Tibial artery (tissue), 4 donors: ENCODE measurements around the gene CACNA1B.

ENCODE experiments used
- DNase-seq, 2 donors: peaks; one replicate each; pipeline ENCODE4 v3.0.0-alpha.2; 2019
- H3K27ac ChIP-seq, 2 donors: fragments of 200-600 bp; sonication (generic) in 1 of 2; 1 replicate in 1 of 2; 2 replicates in 1 of 2; pipeline ENCODE4 v1.5.1; 2018 to 2019; ENCODE audit warnings: mild to moderate bottlenecking in 1 of 2
- H3K27me3 ChIP-seq, 2 donors: fragments of 200-600 bp; sonication (generic) in 1 of 2; one replicate each; pipeline versions ENCODE4 v1.5.1 to v1.6.0; 2016 to 2019
- H3K36me3 ChIP-seq, 3 donors: fragments of 200-600 bp; sonication (generic) in 2 of 3; one replicate each; pipeline ENCODE4 v1.5.1; 2016 to 2019; ENCODE audit warnings: mild to moderate bottlenecking in 2 of 3
- H3K4me1 ChIP-seq, 4 donors: fragments of 200-600 bp; sonication (generic) in 2 of 4; 1 replicate in 3 of 4; 2 replicates in 1 of 4; pipeline ENCODE4 v1.5.1; 2016 to 2019
- H3K4me3 ChIP-seq, 2 donors: fragments of 200-600 bp; sonication (generic) in 1 of 2; 1 replicate in 1 of 2; 2 replicates in 1 of 2; pipeline ENCODE4 v1.5.1; 2018 to 2019; ENCODE audit warnings: mild to moderate bottlenecking in 2 of 2
- H3K9me3 ChIP-seq, 3 donors: fragments of 200-600 bp; sonication (generic) in 1 of 3; one replicate each; pipeline ENCODE4 v1.5.1; 2016 to 2019
- intact Hi-C: fragments of 100-400 bp; cut with DNase I; formaldehyde crosslinking; loops from one replicate; pipeline ENCODE4 v1.15.0; 2023; ENCODE audit warnings: low total_unique reads
- TF ChIP-seq, protein P1 (sequence below), 2 experiments: fragments of 200-600 bp in 1 of 2; fragments of 450-650 bp in 1 of 2; IDR thresholded peaks; one replicate each; pipeline ENCODE4 v1.5.1; 2017 to 2019; ENCODE audit warnings: antibody characterized with exemption in 2 of 2, mild to moderate bottlenecking in 1 of 2, moderate library complexity in 1 of 2

The CACNA1B gene

DNA sequence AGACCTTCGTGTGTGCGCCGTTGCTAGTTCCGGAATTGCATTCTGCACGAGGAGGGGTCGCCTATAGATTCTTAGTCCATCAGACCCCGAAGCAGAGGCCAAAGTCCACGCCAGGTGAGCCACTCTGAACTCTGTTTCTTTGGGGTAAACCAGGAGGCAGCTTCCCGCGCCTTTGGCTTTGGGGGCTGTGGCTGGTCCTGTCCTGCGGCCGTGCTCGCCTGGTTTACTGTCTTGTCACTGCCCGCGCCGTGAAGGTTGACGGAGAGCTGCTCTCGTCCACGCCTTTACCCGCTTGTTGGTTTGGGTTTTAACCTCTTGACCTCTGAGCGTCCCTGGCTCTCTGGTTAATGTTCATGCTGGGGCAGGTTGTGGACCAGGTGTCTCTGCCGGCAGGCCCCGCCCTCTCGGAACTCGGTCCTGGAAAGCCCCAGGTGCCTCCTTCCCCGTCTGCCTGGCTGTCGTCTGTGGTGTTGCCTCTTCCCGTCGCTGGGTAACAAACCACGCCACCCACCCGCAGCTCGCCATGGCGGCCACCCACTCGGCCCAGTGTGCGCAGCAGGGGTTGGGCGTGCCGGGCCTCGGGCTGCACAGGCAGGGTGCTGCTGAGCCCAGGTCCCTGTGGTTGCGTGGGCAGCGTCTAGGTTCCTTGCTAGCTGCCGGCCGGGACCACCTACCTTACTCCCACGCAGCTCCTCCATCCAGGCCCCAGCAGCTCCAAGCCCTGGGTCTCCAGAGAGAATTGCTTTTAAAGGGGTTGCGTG is 44.6 kb upstream of the CACNA1B start:
- Histone ChIP-seq H3K36me3 (peaks cover 46 to 86% (median 60%) of the 10 kb centered on the region in 3 donors), H3K9me3 (no peaks in the 10 kb centered on the region), H3K27me3 (no peaks in the 10 kb centered on the region), H3K4me1 (no peaks in the 10 kb centered on the region), H3K4me3 (no peak overlapping the region), H3K27ac (no peak overlapping the region)
- intact Hi-C loops: no loop called here
- TF ChIP-seq, protein P1, sequence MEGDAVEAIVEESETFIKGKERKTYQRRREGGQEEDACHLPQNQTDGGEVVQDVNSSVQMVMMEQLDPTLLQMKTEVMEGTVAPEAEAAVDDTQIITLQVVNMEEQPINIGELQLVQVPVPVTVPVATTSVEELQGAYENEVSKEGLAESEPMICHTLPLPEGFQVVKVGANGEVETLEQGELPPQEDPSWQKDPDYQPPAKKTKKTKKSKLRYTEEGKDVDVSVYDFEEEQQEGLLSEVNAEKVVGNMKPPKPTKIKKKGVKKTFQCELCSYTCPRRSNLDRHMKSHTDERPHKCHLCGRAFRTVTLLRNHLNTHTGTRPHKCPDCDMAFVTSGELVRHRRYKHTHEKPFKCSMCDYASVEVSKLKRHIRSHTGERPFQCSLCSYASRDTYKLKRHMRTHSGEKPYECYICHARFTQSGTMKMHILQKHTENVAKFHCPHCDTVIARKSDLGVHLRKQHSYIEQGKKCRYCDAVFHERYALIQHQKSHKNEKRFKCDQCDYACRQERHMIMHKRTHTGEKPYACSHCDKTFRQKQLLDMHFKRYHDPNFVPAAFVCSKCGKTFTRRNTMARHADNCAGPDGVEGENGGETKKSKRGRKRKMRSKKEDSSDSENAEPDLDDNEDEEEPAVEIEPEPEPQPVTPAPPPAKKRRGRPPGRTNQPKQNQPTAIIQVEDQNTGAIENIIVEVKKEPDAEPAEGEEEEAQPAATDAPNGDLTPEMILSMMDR (IDR thresholded peaks at IDR 0.05): no peak
- DNase-seq: no peak

DNA sequence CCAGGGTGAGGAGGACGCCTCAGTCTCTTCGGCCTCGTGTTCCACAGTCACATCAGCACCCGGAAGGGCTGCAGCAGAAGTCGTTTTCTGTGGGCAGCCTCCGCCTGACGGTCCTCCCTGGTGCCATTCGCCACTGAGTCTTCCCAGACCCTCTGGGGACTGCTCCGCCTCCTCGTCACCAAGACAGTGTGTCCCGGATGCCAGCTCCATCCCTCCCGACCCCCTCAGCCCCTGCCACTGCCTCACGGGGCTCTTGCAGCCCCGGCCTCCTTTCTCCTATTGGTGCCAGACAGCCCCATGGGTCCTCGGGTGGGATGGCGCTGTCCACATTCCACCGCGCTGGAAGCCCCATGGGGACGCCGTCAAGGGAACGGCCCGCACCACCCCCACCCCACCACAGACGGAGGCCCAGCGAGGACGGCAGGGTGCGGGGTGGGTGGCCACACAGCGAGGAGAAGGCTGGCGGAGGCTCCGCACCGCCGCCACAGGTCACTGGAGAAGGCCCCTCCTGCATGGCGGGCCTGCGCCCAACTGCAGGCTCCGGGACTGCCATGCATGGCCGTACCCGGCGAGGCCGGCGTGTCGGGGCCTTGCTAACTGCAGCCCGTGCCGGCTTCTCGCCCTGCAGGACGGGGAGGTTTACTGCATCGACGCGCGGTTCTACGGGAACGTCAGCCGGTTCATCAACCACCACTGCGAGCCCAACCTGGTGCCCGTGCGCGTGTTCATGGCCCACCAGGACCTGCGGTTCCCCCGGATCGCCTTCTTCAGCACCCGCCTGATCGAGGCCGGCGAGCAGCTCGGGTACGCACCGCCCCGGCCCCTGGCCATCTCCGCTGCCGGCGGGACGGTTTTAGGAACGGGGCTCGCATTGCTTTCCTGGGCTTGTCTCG is 43.6 kb upstream of the CACNA1B start:
- no peaks in the 10 kb centered on the region for H3K4me1 ChIP-seq
- no peak overlapping the region for H3K4me3 ChIP-seq
- peaks cover 0 to 6% (median 3%) of the 10 kb centered on the region in 3 donors for H3K9me3 ChIP-seq
- H3K36me3 ChIP-seq: peaks cover 46 to 82% (median 56%) of the 10 kb centered on the region in 3 donors
- no peak overlapping the region for H3K27ac ChIP-seq
- TF ChIP-seq, protein P1 (IDR thresholded peaks at IDR 0.05): no peak
- DNase-seq: no peak
- no peaks in the 10 kb centered on the region for H3K27me3 ChIP-seq
- intact Hi-C loops: no loop called here

DNA sequence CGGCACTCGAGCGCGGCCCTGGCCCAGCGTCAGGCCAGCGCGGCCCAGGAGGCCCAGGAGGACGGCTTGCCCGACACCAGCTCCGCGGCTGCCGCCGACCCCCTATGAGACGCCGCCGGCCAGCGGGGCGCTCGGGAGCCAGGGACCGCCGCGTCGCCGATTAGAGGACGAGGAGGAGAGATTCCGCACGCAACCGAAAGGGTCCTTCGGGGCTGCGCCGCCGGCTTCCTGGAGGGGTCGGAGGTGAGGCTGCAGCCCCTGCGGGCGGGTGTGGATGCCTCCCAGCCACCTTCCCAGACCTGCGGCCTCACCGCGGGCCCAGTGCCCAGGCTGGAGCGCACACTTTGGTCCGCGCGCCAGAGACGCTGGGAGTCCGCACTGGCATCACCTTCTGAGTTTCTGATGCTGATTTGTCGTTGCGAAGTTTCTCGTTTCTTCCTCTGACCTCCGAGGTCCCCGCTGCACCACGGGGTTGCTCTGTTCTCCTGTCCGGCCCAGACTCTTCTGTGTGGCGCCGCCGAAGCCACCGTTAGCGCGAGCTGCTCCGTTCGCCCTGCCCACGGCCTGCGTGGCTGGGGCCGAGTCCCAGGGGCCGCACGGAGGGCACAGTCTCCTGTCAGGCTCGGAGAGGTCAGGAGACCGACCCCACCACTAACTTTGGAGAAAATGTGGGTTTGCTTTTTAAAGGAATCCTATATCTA is 42.6 kb upstream of the CACNA1B start:
- DNase-seq: no peak
- no peaks in the 10 kb centered on the region for H3K4me1 ChIP-seq
- TF ChIP-seq, protein P1 (IDR thresholded peaks at IDR 0.05): no peak
- peaks cover 46 to 76% (median 55%) of the 10 kb centered on the region in 3 donors for H3K36me3 ChIP-seq
- peaks cover 0 to 8% (median 3%) of the 10 kb centered on the region in 3 donors for H3K9me3 ChIP-seq
- H3K4me3 ChIP-seq: no peak overlapping the region
- H3K27ac ChIP-seq: no peak overlapping the region
- intact Hi-C loops: no loop called here
- H3K27me3 ChIP-seq: no peaks in the 10 kb centered on the region

DNA sequence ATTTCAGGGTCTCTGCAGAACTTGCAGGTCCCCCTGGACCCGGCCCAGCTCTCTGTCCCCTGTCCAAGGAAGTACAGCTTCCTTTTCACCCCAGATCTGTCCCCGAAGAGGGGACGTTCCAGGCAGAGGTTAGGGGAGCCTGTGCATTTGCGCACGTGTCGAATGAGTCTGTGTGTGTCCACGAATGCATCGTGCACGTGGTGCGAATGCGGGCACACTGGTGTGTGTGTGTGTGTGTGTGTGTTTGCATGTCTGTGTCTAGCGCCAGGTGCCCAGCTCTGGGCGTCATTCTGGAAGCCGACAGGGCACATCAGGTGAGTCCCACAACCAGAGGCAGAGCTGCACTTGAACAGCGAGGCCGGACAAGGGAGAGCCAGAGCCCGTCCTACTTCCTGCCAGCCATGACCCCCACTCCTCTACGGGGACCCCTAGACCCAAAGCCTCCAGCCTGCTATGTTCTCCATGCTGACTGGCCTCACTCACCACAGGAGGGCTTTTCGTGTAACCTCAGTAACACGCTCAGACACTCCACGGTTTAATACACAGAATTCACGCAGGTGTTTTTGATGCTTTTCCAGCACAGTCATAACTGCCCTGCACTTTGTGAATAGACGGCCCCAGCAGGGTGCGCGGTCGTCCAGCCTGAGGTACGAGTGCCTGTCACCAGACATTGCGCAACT is 41.3 kb upstream of the CACNA1B start:
- H3K4me1 ChIP-seq: no peaks in the 10 kb centered on the region
- peaks cover 45 to 70% (median 55%) of the 10 kb centered on the region in 3 donors for H3K36me3 ChIP-seq
- H3K9me3 ChIP-seq: peaks cover 0 to 8% (median 3%) of the 10 kb centered on the region in 3 donors
- H3K4me3 ChIP-seq: no peak overlapping the region
- H3K27me3 ChIP-seq: no peaks in the 10 kb centered on the region
- no peak overlapping the region for H3K27ac ChIP-seq
- TF ChIP-seq, protein P1 (IDR thresholded peaks at IDR 0.05): no peak
- intact Hi-C loops: no loop called here
- no peak for DNase-seq

DNA sequence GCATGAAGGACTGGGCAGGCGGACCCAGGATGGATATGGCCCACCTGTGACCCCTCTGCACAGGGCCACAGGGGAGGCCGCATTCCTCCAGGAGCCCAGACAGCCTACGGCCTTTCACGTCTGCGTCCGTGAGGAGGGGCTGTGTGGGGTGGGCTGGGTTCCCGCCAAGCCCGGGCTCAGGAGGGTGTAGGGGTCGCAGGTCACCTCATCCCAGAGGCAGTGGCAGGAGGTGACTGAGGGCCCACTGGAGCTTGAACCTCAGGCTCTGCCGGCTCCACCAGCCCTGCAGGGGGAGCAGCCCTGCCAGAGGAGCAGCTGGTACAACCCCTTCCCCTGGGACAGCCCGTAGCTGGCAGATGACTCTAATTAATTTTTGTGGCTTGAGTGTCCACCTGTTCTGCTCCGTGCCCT is 40.7 kb upstream of the CACNA1B start:
- Histone ChIP-seq H3K4me1 (no peaks in the 10 kb centered on the region), H3K9me3 (peaks cover 0 to 8% (median 3%) of the 10 kb centered on the region in 3 donors), H3K36me3 (peaks cover 39 to 64% (median 55%) of the 10 kb centered on the region in 3 donors), H3K4me3 (no peak overlapping the region), H3K27ac (no peak overlapping the region), H3K27me3 (no peaks in the 10 kb centered on the region)
- TF ChIP-seq, protein P1 (IDR thresholded peaks at IDR 0.05): no peak
- intact Hi-C loops: no loop called here
- no peak for DNase-seq
